Amniotic epithelial cell (primary cell): ENCODE measurements around the gene SV2C.
A peak's percentile ranks its signal among the peaks of the same experiment; 100 is the strongest.
"Not testable (repeated sequence)": the region's sequence is repeated elsewhere in the genome, so short reads cannot be mapped to it uniquely, and the experiment has no call there.

ENCODE experiments used
- DNase-seq: peaks from one replicate; pipeline ENCODE4 v3.0.0-alpha.2; 2010; ENCODE audit warnings: low read depth

Gene SV2C

DNA sequence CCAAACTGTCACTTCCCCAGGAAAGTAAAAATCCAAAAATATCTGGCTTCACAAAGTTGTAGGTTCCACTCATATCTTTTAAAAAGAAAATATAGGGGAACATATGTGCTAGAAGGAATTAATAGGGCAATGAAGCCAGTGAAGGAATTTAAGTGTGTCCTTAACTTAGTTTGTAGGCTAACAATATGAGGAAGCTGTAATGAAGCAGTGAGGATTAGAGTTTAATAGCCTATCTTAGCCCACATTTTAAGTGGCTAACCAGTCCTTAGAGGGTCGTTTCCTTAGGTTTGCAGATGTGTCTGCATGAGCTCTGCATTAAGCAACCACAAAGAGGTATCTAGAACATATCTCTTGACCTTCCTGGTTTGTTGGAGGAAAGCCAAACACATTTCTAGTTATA is 218.7 kb downstream of the SV2C start:
- DNase-seq, result not testable (repeated sequence)

DNA sequence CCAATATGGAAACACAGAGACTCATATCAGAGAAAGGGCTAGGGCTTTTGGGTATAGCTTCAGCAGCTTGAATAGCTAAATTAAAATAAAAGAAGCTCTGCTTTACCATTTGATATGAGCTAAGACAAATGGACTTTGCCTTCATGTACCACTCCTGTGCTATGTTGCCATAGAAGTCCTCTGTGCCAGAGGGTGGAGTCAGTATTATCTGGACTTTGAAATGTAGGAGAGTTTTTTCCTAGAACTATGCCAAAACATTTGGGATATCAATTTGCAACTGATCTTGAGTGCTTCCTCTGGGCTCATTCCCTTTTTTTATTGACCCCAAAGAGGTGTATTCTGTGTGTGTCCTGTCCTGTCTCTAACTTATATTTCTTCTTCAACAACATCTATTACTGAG is 219.5 kb downstream of the SV2C start:
- not testable (repeated sequence) for DNase-seq

DNA sequence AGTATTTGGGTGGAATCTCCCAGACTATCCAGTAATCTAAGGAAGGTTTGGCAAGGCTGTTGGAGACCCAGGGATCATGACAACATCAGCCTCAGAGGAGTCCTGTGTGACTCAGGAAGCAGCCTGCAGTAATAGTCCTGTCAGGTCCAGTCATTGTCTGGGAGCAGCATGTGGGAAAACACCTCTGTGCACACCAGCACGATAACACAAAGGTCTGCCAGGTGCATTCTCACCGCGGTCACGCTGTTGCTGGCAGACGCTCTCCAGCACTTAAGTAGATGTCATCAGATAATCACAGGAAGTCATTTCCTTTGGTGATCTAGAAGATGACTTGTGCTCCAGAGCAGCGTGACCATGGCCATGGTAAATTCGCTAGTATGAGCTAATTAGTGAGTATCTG is 220.7 kb downstream of the SV2C start:
- no peak for DNase-seq

DNA sequence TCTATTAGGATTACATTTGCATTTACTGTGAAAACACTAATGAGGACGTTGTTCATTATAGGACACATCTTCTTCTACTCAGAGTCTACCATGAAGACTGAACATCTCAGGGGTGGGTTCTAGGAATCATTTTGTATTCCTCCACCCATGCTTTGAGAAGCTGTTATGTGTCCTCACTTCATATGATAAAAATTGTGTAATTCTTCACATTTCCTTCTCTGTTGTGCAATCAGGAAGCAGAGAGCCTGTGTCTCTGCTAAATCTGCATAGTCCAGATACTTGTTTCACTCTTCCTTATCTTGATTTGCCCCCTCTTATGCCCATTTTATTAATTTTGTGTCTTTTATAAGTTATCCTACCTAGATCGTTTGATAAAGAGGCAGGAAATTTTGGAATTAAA is 222.1 kb downstream of the SV2C start:
- DNase-seq, result peak; percentile 9

DNA sequence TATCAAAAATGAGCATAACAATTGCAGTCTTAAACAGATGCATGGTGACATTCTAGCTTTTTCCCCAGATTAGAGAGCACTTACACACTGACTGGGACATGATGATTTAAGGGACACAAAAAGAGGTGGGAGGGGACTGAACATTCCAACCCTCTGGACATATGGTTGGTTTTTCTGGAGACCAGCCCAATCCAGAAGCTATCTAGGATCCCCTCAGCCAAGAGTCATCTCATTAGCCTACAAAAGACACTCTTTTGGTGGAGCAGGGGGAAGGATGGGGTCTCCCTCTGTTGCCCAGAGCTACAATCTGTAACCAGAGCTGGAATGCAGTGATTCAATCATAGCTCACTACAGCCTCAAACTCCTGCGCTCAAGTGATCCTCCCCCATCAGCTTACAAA is 222.6 kb downstream of the SV2C start:
- DNase-seq, result no peak

DNA sequence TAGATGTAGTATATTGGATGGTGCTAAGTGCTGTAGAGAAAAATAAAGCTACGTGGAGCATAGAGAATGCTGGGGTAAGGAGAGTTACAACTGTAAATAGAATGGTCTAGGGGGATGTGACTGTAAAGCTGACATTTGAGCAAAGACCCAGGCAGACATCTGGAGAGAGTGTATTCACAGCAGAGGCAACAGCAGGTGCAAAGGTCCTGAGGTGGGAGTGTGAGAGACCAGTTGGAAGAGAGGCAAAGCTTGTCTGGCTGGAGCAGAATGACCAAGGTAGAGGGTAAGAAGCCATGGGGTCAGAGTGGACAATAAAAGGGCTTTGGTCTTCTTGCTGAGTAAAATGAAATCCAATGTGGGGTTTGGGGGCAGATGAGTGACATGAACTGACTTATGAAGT is 227.0 kb downstream of the SV2C start:
- no peak for DNase-seq

DNA sequence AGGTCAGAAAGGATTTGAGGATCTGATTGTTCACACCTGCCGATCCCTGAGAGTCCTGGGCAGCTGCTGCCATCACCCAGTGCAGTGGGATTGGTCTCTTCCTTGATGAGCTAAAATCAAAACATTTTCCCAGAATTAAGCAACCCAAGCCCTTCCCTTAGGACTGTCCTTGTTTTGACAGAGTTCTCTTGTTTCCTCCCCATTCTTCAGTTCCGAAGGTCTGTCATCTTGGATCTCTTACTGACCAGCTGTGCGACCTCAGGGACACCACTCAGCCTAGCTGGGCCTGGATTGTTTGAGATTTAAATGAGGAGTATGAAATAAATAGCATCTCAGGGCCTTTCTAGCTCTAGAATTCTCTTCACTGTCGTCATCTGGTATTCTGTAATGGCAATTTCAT is 229.6 kb downstream of the SV2C start:
- DNase-seq, result no peak

DNA sequence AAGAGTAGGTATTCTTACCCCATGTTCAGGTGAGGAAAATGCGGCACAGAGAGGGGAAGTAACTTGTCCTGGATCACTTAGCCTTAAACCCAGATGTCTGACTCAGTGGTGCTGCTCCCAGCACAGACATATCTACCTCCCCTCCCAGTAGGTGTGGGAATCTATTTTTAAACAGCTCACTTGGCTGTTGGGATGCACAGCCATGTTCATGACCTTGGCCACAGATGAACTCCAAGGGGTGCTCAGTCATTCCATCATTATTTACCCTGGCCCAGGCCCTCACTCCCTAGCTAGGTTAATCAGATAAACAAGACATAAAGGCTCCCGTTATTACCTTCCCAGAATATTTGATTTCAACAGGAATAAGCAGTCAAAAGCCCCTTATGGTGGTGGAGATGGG is 231.5 kb downstream of the SV2C start:
- no peak for DNase-seq

DNA sequence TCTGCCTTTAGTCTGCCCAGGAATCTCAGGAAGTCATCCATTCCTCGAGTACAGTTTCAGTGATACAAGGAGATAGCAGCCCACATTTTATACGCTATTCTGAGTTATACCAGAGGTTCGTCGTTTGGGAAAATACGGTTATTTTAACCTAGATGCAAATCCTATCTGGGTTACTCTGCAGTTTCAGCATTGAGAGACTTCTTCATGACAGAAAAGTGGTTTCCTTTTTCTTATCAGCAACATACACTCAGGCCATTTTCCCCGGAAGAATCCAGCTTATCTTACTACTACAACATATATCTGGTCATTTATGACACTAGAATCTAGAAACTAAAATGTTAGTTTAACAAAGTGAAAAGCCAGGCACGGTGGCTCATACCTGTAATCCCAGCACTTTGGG is 236.5 kb downstream of the SV2C start:
- no peak for DNase-seq

DNA sequence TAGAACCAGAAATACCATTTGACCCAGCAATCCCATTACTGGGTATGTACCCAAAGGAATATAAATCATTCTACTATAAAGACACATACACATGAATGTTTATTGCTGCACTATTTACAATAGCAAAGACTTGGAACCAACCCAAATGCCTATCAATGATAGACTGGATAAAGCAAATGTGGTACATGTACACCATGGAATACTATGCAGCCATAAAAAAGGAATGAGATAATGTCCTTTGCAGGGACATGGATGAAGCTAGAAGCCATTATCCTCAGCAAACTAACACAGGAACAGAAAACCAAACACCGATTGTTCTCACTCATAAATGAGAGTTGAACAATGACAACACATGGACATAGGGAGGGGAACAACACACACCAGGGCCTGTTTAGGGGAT is 240.3 kb downstream of the SV2C start:
- not testable (repeated sequence) for DNase-seq

DNA sequence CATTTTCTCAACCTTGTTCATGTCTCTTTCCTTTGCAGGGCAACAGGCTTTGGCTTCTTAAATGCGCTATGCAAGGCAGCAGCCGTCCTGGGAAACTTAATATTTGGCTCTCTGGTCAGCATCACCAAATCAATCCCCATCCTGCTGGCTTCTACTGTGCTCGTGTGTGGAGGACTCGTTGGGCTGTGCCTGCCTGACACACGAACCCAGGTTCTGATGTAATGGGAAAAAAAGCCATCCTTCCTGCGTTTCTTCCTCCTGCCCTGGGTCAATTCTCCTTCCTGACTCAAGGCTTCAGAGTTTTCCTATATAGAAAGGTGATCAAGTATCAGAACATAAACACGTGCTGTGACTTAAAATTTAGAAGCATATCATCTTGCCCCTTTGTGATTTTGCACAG is 242.1 kb downstream of the SV2C start:
- no peak for DNase-seq

DNA sequence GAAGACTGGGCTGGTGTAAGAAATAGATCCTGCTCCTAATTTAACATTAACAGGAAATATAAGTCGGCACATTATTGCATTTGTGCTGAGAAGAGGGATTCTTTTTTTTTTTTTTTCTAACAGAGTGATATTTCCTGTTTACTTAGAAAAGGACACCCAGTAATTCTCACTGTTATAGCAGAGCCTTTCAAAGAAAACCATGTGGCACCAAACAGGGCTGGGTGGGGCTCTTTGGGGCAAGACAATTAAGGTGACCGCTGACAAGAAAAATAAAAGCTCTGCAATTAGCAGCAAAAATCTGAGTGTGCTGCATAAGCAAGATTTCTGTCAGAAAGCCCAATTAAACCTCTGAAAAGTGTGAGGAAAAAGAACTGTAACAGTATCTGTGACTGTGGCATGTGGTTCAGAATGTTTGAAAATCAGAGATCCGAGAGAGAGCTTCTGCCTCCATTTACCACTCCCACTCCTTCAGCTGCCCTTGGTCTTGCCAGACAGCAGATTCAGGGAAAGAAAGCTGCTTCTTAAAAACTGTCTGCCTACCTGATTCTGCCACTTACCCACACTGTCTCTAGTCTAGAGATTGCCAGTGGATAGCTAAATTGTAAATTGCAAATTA is 242.8 kb downstream of the SV2C start:
- DNase-seq, result no peak

DNA sequence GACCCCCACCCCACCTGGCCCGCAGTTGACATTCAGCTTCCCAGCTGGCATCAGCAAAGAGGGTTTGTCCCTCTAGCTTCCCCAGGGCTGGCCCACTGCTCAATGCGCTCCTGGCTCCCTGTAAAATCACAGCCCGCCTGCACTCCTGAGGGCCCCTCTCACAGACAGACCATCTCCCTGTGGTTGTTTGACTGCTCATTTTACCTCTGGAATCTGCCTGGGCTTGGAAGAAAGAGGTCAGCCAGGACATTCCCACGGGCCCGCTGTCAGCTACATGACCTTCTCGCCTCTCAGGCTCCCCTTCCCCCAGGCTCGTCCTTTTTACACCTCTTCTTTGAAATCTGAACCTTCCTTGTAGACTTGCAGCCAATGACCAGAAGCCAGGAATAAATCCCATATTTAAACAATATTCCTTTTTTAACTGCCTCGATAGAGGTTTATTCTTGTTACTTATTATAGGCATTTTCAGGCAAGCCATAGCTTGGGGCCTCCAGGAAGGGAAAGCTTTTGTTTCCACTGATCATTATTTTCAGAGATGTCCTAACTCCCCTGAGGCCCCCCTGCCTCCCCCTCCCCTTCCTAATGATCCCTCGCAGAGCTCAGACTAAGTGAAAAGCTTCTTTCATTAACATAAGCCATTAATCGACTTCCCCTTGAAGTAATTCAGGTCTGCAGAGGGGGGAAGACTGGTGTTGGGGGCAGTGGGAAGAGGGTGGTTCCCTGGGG is 243.6 kb downstream of the SV2C start:
- DNase-seq, result no peak

DNA sequence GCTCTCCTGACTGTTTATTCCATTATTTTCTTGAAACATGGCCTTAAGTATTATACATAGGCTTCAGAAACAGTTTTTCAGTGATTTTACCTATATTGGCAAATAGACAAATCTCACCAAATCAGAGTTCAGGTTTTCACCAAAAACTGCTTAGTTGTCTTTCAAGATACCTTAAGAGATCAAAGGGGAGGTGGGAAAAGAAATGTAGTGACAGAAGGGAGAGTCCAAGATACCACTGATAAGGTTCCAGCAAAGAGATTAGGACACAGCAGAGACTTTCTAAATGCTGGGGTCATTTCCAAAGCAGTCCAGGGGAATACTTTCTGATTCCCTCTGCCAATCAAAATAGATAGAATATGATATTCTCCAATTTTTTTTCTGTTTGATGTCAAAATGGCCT is 246.2 kb downstream of the SV2C start:
- DNase-seq, result no peak

DNA sequence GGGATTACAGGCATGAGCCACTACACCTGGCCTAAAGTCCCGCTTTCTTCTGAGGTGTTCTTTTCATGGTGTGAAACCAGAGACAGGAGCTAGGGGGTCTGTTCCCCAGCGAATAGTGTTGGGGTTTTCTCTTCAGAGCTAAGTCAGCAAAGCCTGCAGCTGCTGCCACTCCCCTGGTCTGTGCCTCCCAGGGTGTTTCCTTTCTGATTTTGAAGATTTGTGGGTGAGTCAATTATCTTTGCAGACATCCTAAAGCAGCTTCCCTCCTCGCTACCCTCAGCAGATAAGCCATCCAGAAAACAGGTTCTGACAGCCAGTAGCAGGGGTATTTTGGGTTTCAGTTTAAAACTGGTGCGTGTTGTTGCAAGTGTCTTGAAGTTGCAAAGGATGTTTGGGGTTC is 247.9 kb downstream of the SV2C start:
- DNase-seq, result no peak

DNA sequence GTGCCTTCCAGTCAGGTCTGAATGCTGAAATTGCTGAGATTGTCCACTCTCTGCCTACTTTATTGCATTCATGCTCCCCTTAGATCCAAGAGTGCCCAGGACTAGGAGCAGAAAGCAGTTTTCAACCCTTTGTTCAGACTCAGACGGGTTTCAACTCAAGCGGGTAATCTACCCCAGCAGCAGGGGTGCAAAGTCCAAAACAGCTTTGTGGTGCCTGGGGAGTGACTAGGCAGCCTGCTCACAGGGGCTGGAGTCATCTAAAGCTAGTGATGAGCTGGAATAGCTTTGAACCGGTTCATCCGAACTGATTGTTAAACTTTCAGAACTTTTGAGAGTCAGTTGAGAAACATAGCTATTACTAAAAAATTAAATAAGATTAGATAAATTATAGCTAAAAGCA is 248.9 kb downstream of the SV2C start:
- DNase-seq, result no peak

DNA sequence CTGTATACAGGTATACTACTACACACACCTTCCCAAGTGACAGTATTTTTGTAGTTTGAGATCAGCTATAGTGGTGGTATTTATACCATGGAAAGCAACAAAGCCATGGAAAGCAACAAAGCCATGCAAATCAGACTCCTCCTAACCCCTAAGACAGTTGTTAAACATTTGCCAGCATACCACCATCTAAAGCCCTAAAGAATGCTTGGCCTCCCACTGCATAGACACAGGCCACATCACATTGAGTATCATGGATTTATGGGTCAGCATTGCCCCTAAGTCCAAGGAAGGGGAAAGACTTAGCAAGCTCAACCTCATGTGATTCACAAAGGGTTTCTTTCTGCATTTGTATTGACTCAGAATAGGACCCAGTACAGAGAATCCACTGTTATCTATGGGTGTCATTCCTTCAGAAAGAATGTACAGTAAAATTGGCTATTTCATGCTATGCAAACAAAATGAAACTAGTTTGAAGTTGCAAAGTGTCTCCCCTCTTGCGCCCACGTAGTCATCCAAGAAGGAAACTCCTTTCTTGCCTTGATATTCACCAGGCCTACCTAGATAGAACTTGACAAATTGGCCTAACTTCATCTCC is 249.5 kb downstream of the SV2C start:
- peak; percentile 3 for DNase-seq

DNA sequence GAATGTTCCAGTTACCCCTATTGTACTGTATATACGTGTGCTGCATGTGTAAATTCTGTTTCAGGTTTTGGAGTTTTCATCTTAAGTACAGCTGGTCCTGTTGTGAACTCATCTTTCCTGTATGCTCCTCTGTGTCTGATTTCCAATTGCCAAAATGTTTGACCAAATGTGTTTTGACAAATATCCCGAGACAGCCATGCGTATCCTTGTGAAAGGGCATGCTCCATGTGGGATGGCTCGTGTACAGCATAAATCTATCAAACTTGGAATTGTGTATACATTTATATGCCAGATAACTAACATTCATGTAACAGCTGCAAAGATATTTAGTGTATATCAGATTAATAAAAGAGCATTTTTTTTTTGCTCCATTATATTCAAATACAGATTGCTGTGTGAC is 250.4 kb downstream of the SV2C start:
- DNase-seq, result no peak

DNA sequence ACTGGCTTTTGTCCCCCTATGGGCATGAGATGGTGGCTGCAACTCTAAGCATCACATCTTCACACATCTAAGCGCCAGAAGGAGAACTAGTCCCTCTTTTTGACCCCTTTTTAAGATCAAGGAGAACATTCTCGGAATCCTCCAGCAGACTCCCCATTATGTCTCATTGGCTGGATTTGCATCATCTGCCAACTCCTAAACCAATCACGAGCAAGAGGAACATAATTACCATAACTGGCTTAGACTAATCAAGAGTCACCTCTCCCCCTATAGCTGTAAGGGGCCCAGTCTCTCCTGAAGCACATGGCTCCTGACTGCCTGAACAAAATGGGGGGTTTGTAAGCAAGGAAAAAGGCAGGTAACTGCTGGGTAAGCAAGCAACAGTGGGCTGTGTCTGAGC is 251.4 kb downstream of the SV2C start:
- no peak for DNase-seq

DNA sequence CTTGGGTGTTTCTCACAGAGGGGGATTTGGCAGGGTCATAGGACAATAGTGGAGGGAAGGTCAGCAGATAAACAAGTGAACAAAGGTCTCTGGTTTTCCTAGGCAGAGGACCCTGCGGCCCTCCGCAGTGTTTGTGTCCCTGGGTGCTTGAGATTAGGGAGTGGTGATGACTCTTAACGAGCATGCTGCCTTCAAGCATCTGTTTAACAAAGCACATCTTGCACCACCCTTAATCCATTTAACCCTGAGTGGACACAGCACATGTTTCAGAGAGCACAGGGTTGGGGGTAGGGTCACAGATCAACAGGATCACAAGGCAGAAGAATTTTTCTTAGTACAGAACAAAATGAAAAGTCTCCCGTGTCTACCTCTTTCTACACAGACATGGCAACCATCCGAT is 252.3 kb downstream of the SV2C start:
- not testable (repeated sequence) for DNase-seq

DNA sequence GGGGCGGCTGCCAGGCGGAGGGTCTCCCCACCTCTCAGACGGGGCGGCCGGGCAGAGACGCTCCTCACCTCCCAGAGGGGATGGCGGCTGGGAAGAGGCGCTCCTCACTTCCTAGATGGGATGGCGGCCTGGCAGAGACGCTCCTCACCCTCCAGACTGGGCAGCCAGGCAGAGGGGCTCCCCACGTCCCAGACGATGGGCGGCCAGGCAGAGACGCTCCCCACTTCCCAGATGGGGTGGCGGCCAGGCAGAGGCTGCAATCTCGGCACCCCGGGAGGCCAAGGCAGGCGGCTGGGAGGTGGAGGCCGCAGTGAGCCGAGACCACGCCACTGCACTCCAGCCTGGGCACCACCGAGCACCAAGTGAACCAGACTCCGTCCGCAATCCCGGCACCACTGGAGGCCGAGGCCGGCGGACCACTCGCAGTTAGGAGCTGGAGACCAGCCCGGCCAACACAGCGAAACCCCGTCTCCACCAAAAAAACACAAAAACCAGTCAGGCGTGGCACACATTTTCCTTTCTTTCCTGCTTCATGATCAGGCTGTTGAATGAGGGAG is 253.1 kb downstream of the SV2C start:
- DNase-seq, result not testable (repeated sequence)

DNA sequence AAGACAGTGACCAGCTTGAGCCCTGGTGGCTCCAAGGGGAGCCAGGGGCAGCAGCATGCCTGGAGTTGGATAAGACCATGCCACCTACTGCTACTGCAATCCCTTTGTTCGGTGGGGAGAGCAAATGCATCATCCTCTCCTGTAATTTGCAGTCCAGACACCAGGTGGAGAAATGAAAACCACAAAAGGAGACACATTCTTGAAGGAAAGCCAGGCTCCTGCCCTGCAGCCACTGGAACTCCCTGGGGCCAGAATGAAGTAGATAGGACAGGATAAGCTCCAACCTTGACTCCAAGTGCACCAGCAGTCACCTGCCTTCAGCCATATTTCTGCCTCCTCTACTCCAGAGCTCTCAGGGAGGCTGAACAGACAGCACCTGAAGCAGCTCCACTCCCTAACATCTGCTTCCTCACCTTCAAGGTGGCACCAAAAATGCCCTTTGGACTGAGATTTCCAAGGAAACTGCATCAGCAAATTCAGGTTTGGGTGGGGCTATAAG is 254.8 kb downstream of the SV2C start:
- DNase-seq, result peak; percentile 29

DNA sequence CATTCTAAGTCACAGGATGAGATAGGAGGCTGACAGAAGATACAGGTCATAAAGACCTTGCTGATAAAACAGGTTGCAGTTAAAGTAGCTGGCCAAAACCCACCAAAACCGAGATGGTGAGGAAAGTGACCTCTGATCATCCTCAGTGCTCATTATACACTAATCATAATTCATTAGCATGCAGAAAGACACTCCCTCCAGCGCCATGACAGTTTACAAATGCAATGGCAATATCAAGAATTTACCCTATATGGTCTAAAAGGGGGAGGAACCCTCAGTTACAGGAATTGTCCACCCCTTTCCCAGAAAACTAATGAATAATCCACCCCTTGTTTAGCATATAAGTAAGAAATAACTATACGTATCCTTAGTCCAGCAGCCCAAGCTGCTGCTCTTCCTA is 256.7 kb downstream of the SV2C start:
- DNase-seq, result no peak
